Measurements from ENCODE around the gene OR6Q1.

OR6Q1 gene

GRCh38 chr11:58030653-58031052 lies at the start of gene OR6Q1:
Gene OR6Q1 (plus strand): TSS chr11:58030953. CDS start chr11:58030953, 0 bp downstream.
- no peaks in the 10 kb centered on the region for H3K36me3 ChIP-seq (replicated peaks; ENCODE audit: insufficient read depth, low read length)
- no peaks in the 10 kb centered on the region for H3K79me2 ChIP-seq (ENCODE audit: low read length)
- H3K4me3 ChIP-seq (ENCODE audit: low read length), result no peak within 1 kb of the TSS
- no peaks in the 10 kb centered on the region for H3K9me3 ChIP-seq (replicated peaks; ENCODE audit: insufficient read depth, low read length)
- no peaks in the 10 kb centered on the region for H3K9me2 ChIP-seq (replicated peaks; ENCODE audit: insufficient read depth, low read length)
- no peak for DNase-seq
- TF ChIP-seq CTCF (IDR thresholded peaks at IDR 0.05; ENCODE audit: low read length), result no peak
- TF ChIP-seq EZH2phosphoT487 (IDR thresholded peaks at IDR 0.05; ENCODE audit: low read length), result no peak
- no peak for TF ChIP-seq EZH2 (optimal IDR thresholded peaks at IDR 0.05; ENCODE audit: low read depth, low read length)
- H3K27me3 ChIP-seq (replicated peaks; ENCODE audit: insufficient read depth, low read length), result no peaks in the 10 kb centered on the region
- no peaks in the 10 kb centered on the region for H3K4me1 ChIP-seq (ENCODE audit: low read length)
- H3K9ac ChIP-seq (ENCODE audit: low read length), result no peak within 1 kb of the TSS
- no peaks in the 10 kb centered on the region for H4K20me1 ChIP-seq (ENCODE audit: insufficient read depth, low read length)
- no peak within 1 kb of the TSS for H3K4me2 ChIP-seq (ENCODE audit: low read depth, low read length)
- H3K27ac ChIP-seq (ENCODE audit: low read length), result no peak within 1 kb of the TSS
- H2AFZ ChIP-seq (ENCODE audit: low read length), result no peak within 1 kb of the TSS
- H3F3A ChIP-seq (ENCODE audit: insufficient read depth, low read length), result no peaks in the 10 kb centered on the region

- no peak overlapping the region for H3K4me3 ChIP-seq (ENCODE audit: low read length)
- no peaks in the 10 kb centered on the region for H3K9me2 ChIP-seq (replicated peaks; ENCODE audit: insufficient read depth, low read length)
- H3K9ac ChIP-seq (ENCODE audit: low read length), result no peak overlapping the region
- no peak for DNase-seq
- H2AFZ ChIP-seq (ENCODE audit: low read length), result no peak overlapping the region
- H3K27ac ChIP-seq (ENCODE audit: low read length), result no peak overlapping the region
- H4K20me1 ChIP-seq (ENCODE audit: insufficient read depth, low read length), result no peaks in the 10 kb centered on the region
- H3K4me2 ChIP-seq (ENCODE audit: low read depth, low read length), result no peak overlapping the region
- H3K27me3 ChIP-seq (replicated peaks; ENCODE audit: insufficient read depth, low read length), result no peaks in the 10 kb centered on the region
- no peaks in the 10 kb centered on the region for H3K4me1 ChIP-seq (ENCODE audit: low read length)
- no peak for TF ChIP-seq EZH2phosphoT487 (IDR thresholded peaks at IDR 0.05; ENCODE audit: low read length)
- TF ChIP-seq EZH2 (optimal IDR thresholded peaks at IDR 0.05; ENCODE audit: low read depth, low read length), result no peak
- no peak for TF ChIP-seq CTCF (IDR thresholded peaks at IDR 0.05; ENCODE audit: low read length)
- no peaks in the 10 kb centered on the region for H3K36me3 ChIP-seq (replicated peaks; ENCODE audit: insufficient read depth, low read length)
- no peaks in the 10 kb centered on the region for H3K79me2 ChIP-seq (ENCODE audit: low read length)
- no peaks in the 10 kb centered on the region for H3K9me3 ChIP-seq (replicated peaks; ENCODE audit: insufficient read depth, low read length)
- H3F3A ChIP-seq (ENCODE audit: insufficient read depth, low read length), result no peaks in the 10 kb centered on the region
Observed at GRCh38 chr11:57981536-57981935, 49.2 kb upstream of the OR6Q1 start.

GRCh38 chr11:57982776-57983175 lies 48.0 kb upstream of the OR6Q1 start:
- Histone ChIP-seq H3K36me3 (replicated peaks; ENCODE audit: insufficient read depth, low read length) (no peaks in the 10 kb centered on the region), H3K9ac (ENCODE audit: low read length) (no peak overlapping the region), H3K4me3 (ENCODE audit: low read length) (no peak overlapping the region), H3K4me1 (ENCODE audit: low read length) (no peaks in the 10 kb centered on the region), H3K27me3 (replicated peaks; ENCODE audit: insufficient read depth, low read length) (no peaks in the 10 kb centered on the region), H3K79me2 (ENCODE audit: low read length) (no peaks in the 10 kb centered on the region), H3K9me3 (replicated peaks; ENCODE audit: insufficient read depth, low read length) (no peaks in the 10 kb centered on the region), H3K27ac (ENCODE audit: low read length) (no peak overlapping the region), H3F3A (ENCODE audit: insufficient read depth, low read length) (no peaks in the 10 kb centered on the region), H2AFZ (ENCODE audit: low read length) (no peak overlapping the region), H3K9me2 (replicated peaks; ENCODE audit: insufficient read depth, low read length) (no peaks in the 10 kb centered on the region), H4K20me1 (ENCODE audit: insufficient read depth, low read length) (no peaks in the 10 kb centered on the region), H3K4me2 (ENCODE audit: low read depth, low read length) (no peak overlapping the region)
- DNase-seq, result no peak
- TF ChIP-seq EZH2 (optimal IDR thresholded peaks at IDR 0.05; ENCODE audit: low read depth, low read length), result no peak
- no peak for TF ChIP-seq CTCF (IDR thresholded peaks at IDR 0.05; ENCODE audit: low read length)
- TF ChIP-seq EZH2phosphoT487 (IDR thresholded peaks at IDR 0.05; ENCODE audit: low read length), result no peak

Measured in MM.1S (cell line).